ENCODE measurements around the gene WNT9A.
"Not testable (repeated sequence)": the region's sequence is repeated elsewhere in the genome, so short reads cannot be mapped to it uniquely, and the experiment has no call there.

WNT9A gene

DNA sequence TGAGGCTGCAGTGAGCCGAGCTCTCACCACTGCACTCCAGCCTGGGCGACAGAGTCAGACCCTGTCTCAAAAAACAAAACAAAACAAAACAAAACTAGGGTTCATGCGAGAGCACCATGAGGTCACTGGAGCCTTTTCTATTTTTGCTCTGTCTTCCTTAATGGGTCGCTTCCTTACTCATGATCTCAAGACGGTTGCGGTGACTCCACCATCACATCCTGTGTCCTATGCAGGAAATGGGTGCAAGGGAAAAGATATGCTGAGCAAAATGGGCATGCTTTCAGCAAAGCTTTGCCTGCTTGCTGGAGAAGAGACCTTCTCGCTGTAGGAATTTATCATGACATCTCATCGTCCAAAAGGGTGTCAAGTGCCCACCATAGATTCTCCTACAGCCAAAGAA is 36.4 kb downstream of the WNT9A start:
- Histone ChIP-seq H3K9me3 (no peaks in the 10 kb centered on the region), H3K4me1 (no peaks in the 10 kb centered on the region), H3K36me3 (no peaks in the 10 kb centered on the region), H3K27me3 (no peaks in the 10 kb centered on the region), H3K4me3 (ENCODE audit: low read depth, low read length) (no peak overlapping the region)
- DNase-seq: no peak
- TF ChIP-seq, protein P1, sequence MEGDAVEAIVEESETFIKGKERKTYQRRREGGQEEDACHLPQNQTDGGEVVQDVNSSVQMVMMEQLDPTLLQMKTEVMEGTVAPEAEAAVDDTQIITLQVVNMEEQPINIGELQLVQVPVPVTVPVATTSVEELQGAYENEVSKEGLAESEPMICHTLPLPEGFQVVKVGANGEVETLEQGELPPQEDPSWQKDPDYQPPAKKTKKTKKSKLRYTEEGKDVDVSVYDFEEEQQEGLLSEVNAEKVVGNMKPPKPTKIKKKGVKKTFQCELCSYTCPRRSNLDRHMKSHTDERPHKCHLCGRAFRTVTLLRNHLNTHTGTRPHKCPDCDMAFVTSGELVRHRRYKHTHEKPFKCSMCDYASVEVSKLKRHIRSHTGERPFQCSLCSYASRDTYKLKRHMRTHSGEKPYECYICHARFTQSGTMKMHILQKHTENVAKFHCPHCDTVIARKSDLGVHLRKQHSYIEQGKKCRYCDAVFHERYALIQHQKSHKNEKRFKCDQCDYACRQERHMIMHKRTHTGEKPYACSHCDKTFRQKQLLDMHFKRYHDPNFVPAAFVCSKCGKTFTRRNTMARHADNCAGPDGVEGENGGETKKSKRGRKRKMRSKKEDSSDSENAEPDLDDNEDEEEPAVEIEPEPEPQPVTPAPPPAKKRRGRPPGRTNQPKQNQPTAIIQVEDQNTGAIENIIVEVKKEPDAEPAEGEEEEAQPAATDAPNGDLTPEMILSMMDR (IDR thresholded peaks at IDR 0.05; ENCODE audit: low read depth, low read length): no peak

- no peaks in the 10 kb centered on the region for H3K4me1 ChIP-seq
- TF ChIP-seq, protein P1 (IDR thresholded peaks at IDR 0.05; ENCODE audit: low read depth, low read length): no peak
Measured at GRCh38 chr1:227910511-227911153, 37.1 kb downstream of the WNT9A start.

GRCh38 chr1:227909923-227910328 is 37.8 kb downstream of the WNT9A start:
- DNase-seq; H3K9me3 ChIP-seq; H3K4me3 ChIP-seq (ENCODE audit: low read depth, low read length); H3K4me1 ChIP-seq; H3K27me3 ChIP-seq; H3K36me3 ChIP-seq: not testable (repeated sequence)

More at GRCh38 chr1:227910511-227911153, 37.1 kb downstream of the WNT9A start:
- Histone ChIP-seq H3K4me3 (ENCODE audit: low read depth, low read length) (no peak overlapping the region), H3K36me3 (no peaks in the 10 kb centered on the region), H3K9me3 (no peaks in the 10 kb centered on the region), H3K27me3 (no peaks in the 10 kb centered on the region)
- no peak for DNase-seq

DNA sequence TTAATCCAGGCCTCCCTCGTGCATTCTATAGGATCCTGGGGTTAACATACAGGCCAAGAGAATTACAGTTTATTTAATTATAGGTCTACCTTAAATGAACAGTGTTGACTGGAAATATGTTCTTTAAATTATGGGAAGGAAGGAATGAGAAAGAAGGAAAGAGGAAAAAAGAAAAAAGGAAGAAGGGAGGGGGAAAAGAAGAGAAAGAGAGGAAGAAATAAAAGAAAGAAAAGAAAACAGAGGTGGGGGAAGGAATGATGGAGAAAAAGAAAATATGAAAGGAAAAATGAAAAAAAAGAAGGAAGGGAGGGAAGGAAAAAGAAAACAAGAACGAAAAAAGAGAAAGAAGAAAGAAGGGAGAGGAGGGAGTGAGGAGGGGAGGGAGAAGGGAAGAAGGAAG is 38.5 kb downstream of the WNT9A start:
- Histone ChIP-seq H3K36me3 (no peaks in the 10 kb centered on the region), H3K9me3 (no peaks in the 10 kb centered on the region), H3K27me3 (no peaks in the 10 kb centered on the region), H3K4me1 (no peaks in the 10 kb centered on the region), H3K4me3 (ENCODE audit: low read depth, low read length) (no peak overlapping the region)
- DNase-seq: no peak
- TF ChIP-seq, protein P1 (IDR thresholded peaks at IDR 0.05; ENCODE audit: low read depth, low read length): no peak

GRCh38 chr1:227908359-227908758 is 39.4 kb downstream of the WNT9A start:
- no peak for DNase-seq
- TF ChIP-seq, protein P1 (IDR thresholded peaks at IDR 0.05; ENCODE audit: low read depth, low read length): no peak
- H3K36me3 ChIP-seq: no peaks in the 10 kb centered on the region
- H3K4me1 ChIP-seq: no peaks in the 10 kb centered on the region
- H3K27me3 ChIP-seq: no peaks in the 10 kb centered on the region
- H3K9me3 ChIP-seq: no peaks in the 10 kb centered on the region
- no peak overlapping the region for H3K4me3 ChIP-seq (ENCODE audit: low read depth, low read length)

DNA sequence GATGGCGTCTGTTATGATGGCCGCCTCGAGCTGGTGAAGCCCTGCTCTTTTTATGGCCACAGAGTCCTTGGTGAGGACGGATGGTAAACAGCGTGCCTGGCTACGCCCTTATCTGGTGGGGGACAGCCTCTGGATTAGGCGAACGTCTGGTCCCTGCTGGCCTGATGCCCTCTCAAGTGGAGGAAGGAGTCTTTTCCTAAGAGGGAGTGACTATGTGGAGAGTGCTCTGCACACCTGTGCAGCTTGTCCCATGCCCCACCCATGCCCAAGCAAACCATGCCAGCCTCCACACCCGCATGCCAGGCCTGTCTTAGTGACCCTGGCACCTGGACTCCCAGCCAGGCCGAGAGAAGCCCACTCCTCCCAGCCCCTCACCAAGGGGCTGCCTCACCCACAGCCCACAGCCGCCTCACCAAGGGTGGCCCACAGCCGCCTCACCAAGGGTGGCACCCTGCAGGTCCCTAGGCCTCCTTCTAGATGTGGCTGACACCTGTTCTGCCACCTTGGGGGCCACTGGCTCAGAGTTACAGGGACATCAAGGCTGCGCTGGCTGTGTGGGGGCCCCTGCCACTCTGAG is 40.2 kb downstream of the WNT9A start:
- no peaks in the 10 kb centered on the region for H3K36me3 ChIP-seq
- TF ChIP-seq, protein P1 (IDR thresholded peaks at IDR 0.05; ENCODE audit: low read depth, low read length): no peak
- H3K4me3 ChIP-seq (ENCODE audit: low read depth, low read length): no peak overlapping the region
- no peak for DNase-seq
- no peaks in the 10 kb centered on the region for H3K4me1 ChIP-seq
- H3K9me3 ChIP-seq: no peaks in the 10 kb centered on the region
- H3K27me3 ChIP-seq: no peaks in the 10 kb centered on the region

Measured in BE2C (cell line).